Muscle of leg (tissue), 16 donors: Measurements from ENCODE around the gene CPNE4. TPM values are rescaled to one million over a fixed set of nuclear protein-coding genes. Genes with fewer than 3 reads are reported as not detected.

Experiments used
- DNase-seq: peaks from one replicate; pipeline ENCODE4 v3.0.0; 2013
- H3K27ac ChIP-seq: one replicate; pipeline ENCODE4 v1.5.1; 2013; ENCODE audit warnings: mild to moderate bottlenecking, low read length, control low read depth
- H3K27me3 ChIP-seq: one replicate; pipeline ENCODE4 v1.6.1; 2013; ENCODE audit warnings: low read length; ENCODE audit not compliant: control insufficient read depth, insufficient read depth
- H3K36me3 ChIP-seq: one replicate; pipeline ENCODE4 v1.6.1; 2013; ENCODE audit warnings: low read length; ENCODE audit not compliant: control insufficient read depth, insufficient read depth
- H3K4me1 ChIP-seq: one replicate; pipeline ENCODE4 v1.6.1; 2013; ENCODE audit warnings: low read length; ENCODE audit not compliant: control insufficient read depth, insufficient read depth
- H3K4me3 ChIP-seq: one replicate; pipeline ENCODE4 v1.5.1; 2013; ENCODE audit warnings: low read length, control low read depth
- H3K9me3 ChIP-seq: replicated peaks from 2 replicates; pipeline ENCODE4 v1.6.1; 2013; ENCODE audit warnings: low read depth, low read length; ENCODE audit not compliant: control insufficient read depth
- whole genome bisulfite sequencing: methylation state at CpG from one replicate; pipeline ENCODE4 v1.1.5; 2013; ENCODE audit warnings: missing lambda C conversion rate; ENCODE audit not compliant: insufficient coverage; 5-methylcytosine and 5-hydroxymethylcytosine counted together
- long read RNA-seq, 11 donors: transcript quantifications; one replicate each; lab custom pipeline, GENCODE V29; 2026
- polyA plus RNA-seq, 8 donors: library from polyadenylated mRNA; unstranded; fragments of 120-200 nt; gene quantifications; one replicate each; pipeline versions ENCODE4 v1.2.1 to v1.2.3, GENCODE V29; 2013; ENCODE audit warnings: inconsistent platforms in 1 of 8, low replicate concordance in 1 of 8; ENCODE audit not compliant: insufficient read length in 8 of 8, insufficient read depth in 1 of 8
- total RNA-seq: library from RNA; stranded (reverse); fragments of 120-200 nt; gene quantifications from one replicate; pipeline ENCODE4 v1.2.4, GENCODE V29; 2013

CPNE4 gene
- total RNA-seq: 0.09 TPM
- polyA plus RNA-seq: under 1 TPM in 6 of 8 donors, not detected in 2; 0.07 to 0.31 (median 0.10) TPM
- long read RNA-seq, donor 1: 0 reads
- long read RNA-seq, donor 2: 0 reads
- long read RNA-seq, donor 3: 0 reads
- long read RNA-seq, donor 4: 0 reads
- long read RNA-seq, donor 5: 0 reads
- long read RNA-seq, donor 6, full-length matches to known transcripts: 1 of 1 reads
- long read RNA-seq, donor 6, partial matches to known transcripts: 0 of 1 reads
- long read RNA-seq, donor 6, other reads (novel, unspliced or antisense): 0 of 1 reads
- long read RNA-seq, donor 7: 0 reads
- long read RNA-seq, donor 8: 0 reads
- long read RNA-seq, donor 9: 0 reads
- long read RNA-seq, donor 10: 0 reads
- long read RNA-seq, donor 11: 0 reads

- Histone ChIP-seq H3K4me1 (peaks cover 8% of the 10 kb centered on the region), H3K36me3 (no peaks in the 10 kb centered on the region), H3K27ac (no peak within 1 kb of the TSS), H3K27me3 (peaks cover 25% of the 10 kb centered on the region), H3K9me3 (no peaks in the 10 kb centered on the region), H3K4me3 (no peak within 1 kb of the TSS)
- peak; percentile 71 for DNase-seq
- under 1% methylated on average over 32 of the region's 49 CpGs for whole genome bisulfite sequencing
Observed at GRCh38 chr3:132034486-132035464, at the start of gene CPNE4. TSS of gene CPNE4 (minus strand) at chr3:132035014.

- Histone ChIP-seq H3K9me3 (no peaks in the 10 kb centered on the region), H3K4me1 (no peaks in the 10 kb centered on the region), H3K36me3 (no peaks in the 10 kb centered on the region), H3K4me3 (no peak overlapping the region), H3K27me3 (no peaks in the 10 kb centered on the region), H3K27ac (no peak overlapping the region)
- DNase-seq: no peak
- WGBS: 83% methylated on average over 1 of the region's 6 CpGs
Observed at GRCh38 chr3:132083583-132084279, 48.9 kb upstream of the CPNE4 start.

GRCh38 chr3:132083159-132083558 is 48.3 kb upstream of the CPNE4 start:
- no CpG with 5 or more reads among the region's 3 CpGs for WGBS
- DNase-seq: no peak
- Histone ChIP-seq H3K27me3 (no peaks in the 10 kb centered on the region), H3K9me3 (no peaks in the 10 kb centered on the region), H3K4me3 (no peak overlapping the region), H3K4me1 (no peaks in the 10 kb centered on the region), H3K36me3 (no peaks in the 10 kb centered on the region), H3K27ac (no peak overlapping the region)

GRCh38 chr3:132079147-132079546 is 44.3 kb upstream of the CPNE4 start:
- Histone ChIP-seq H3K4me1 (no peaks in the 10 kb centered on the region), H3K9me3 (no peaks in the 10 kb centered on the region), H3K27me3 (no peaks in the 10 kb centered on the region), H3K36me3 (no peaks in the 10 kb centered on the region), H3K4me3 (no peak overlapping the region), H3K27ac (no peak overlapping the region)
- no CpG with 5 or more reads among the region's 1 CpG for WGBS
- no peak for DNase-seq

- no peak overlapping the region for H3K27ac ChIP-seq
- no peak for DNase-seq
- no peaks in the 10 kb centered on the region for H3K36me3 ChIP-seq
- H3K27me3 ChIP-seq: no peaks in the 10 kb centered on the region
- no peaks in the 10 kb centered on the region for H3K9me3 ChIP-seq
- H3K4me1 ChIP-seq: no peaks in the 10 kb centered on the region
- no peak overlapping the region for H3K4me3 ChIP-seq
Observed at GRCh38 chr3:132073771-132074170, 39.0 kb upstream of the CPNE4 start.

GRCh38 chr3:132071043-132071442 is 36.2 kb upstream of the CPNE4 start:
- Histone ChIP-seq H3K27me3 (no peaks in the 10 kb centered on the region), H3K4me3 (no peak overlapping the region), H3K9me3 (no peaks in the 10 kb centered on the region), H3K27ac (no peak overlapping the region), H3K4me1 (no peaks in the 10 kb centered on the region), H3K36me3 (no peaks in the 10 kb centered on the region)
- no peak for DNase-seq

- Histone ChIP-seq H3K4me1 (no peaks in the 10 kb centered on the region), H3K4me3 (no peak overlapping the region), H3K27ac (no peak overlapping the region), H3K9me3 (no peaks in the 10 kb centered on the region), H3K36me3 (no peaks in the 10 kb centered on the region), H3K27me3 (no peaks in the 10 kb centered on the region)
- no CpG with 5 or more reads among the region's 4 CpGs for WGBS
- no peak for DNase-seq
Observed at GRCh38 chr3:132064114-132064513, 29.3 kb upstream of the CPNE4 start.

- no peaks in the 10 kb centered on the region for H3K27me3 ChIP-seq
- WGBS: 85% methylated on average over 4 of the region's 4 CpGs
- no peaks in the 10 kb centered on the region for H3K4me1 ChIP-seq
- H3K4me3 ChIP-seq: no peak overlapping the region
- no peak for DNase-seq
- H3K36me3 ChIP-seq: no peaks in the 10 kb centered on the region
- H3K9me3 ChIP-seq: no peaks in the 10 kb centered on the region
- H3K27ac ChIP-seq: no peak overlapping the region
Observed at GRCh38 chr3:132062535-132062934, 27.7 kb upstream of the CPNE4 start.

- no peak for DNase-seq
- Histone ChIP-seq H3K4me3 (no peak overlapping the region), H3K27me3 (no peaks in the 10 kb centered on the region), H3K4me1 (no peaks in the 10 kb centered on the region), H3K36me3 (no peaks in the 10 kb centered on the region), H3K9me3 (no peaks in the 10 kb centered on the region), H3K27ac (no peak overlapping the region)
- 100% methylated on average over 1 of the region's 1 CpG for WGBS
Observed at GRCh38 chr3:132055872-132056271, 21.1 kb upstream of the CPNE4 start.

GRCh38 chr3:132047209-132047608 is 12.4 kb upstream of the CPNE4 start:
- Histone ChIP-seq H3K4me1 (no peaks in the 10 kb centered on the region), H3K4me3 (no peak overlapping the region), H3K36me3 (no peaks in the 10 kb centered on the region), H3K27me3 (no peaks in the 10 kb centered on the region), H3K9me3 (no peaks in the 10 kb centered on the region), H3K27ac (no peak overlapping the region)
- WGBS: no CpG with 5 or more reads among the region's 1 CpG
- no peak for DNase-seq
